ENCODE measurements around the gene MRPL47.

The MRPL47 gene

GRCh38 chr3:179613807-179614206, 9.4 kb upstream of the MRPL47 start:
- no peak for TF ChIP-seq CTCF (IDR thresholded peaks at IDR 0.05; ENCODE audit: insufficient read depth, low read length, missing control alignments)
- POLR2A ChIA-PET, result no interaction called here
- DNase-seq (ENCODE audit: low read depth, low spot score), result no peak
- H3K4me3 ChIP-seq (ENCODE audit: low read depth, low read length), result no peak overlapping the region
- CTCF ChIA-PET, result interaction anchor here (0.6 to 1.0 kb wide), 2 partner anchors 36 to 196 kb away, joined by 3 to 4 read pairs; no protein-coding TSS in a partner anchor

- no peak overlapping the region for H3K4me3 ChIP-seq (ENCODE audit: low read depth, low read length)
- POLR2A ChIA-PET, result no interaction called here
- CTCF ChIA-PET, result no interaction called here
- DNase-seq (ENCODE audit: low read depth, low spot score), result no peak
- no peak for TF ChIP-seq CTCF (IDR thresholded peaks at IDR 0.05; ENCODE audit: insufficient read depth, low read length, missing control alignments)
These were observed 5.6 kb upstream of the MRPL47 start for GRCh38 chr3:179610066-179610465.

- no peak for TF ChIP-seq CTCF (IDR thresholded peaks at IDR 0.05; ENCODE audit: insufficient read depth, low read length, missing control alignments)
- no peak for DNase-seq (ENCODE audit: low read depth, low spot score)
- ChIA-PET POLR2A (no interaction called here), CTCF (no interaction called here)
- no peak overlapping the region for H3K4me3 ChIP-seq (ENCODE audit: low read depth, low read length)
These were observed 4.7 kb upstream of the MRPL47 start for GRCh38 chr3:179608931-179609720.

- CTCF ChIA-PET, result interaction anchor here (1.8 kb wide), 1 partner anchor 44 kb away, joined by 5 read pairs; no protein-coding TSS in a partner anchor
- POLR2A ChIA-PET, result no interaction called here
- DNase-seq (ENCODE audit: low read depth, low spot score), result no peak
- no peak overlapping the region for H3K4me3 ChIP-seq (ENCODE audit: low read depth, low read length)
- TF ChIP-seq CTCF (IDR thresholded peaks at IDR 0.05; ENCODE audit: insufficient read depth, low read length, missing control alignments), result no peak
These were observed 2.2 kb upstream of the MRPL47 start for GRCh38 chr3:179606534-179607085.

GRCh38 chr3:179603831-179604230, 607 bp downstream of the MRPL47 start:
- DNase-seq (ENCODE audit: low read depth, low spot score), result no peak
- TF ChIP-seq CTCF (IDR thresholded peaks at IDR 0.05; ENCODE audit: insufficient read depth, low read length, missing control alignments), result no peak
- peak overlapping the region; percentile 93 for H3K4me3 ChIP-seq (ENCODE audit: low read depth, low read length)
- ChIA-PET CTCF (interaction anchor here (1.0 kb wide), 1 partner anchor 36 kb away, joined by 3 read pairs; no protein-coding TSS in a partner anchor), POLR2A (no interaction called here)

GRCh38 chr3:179603321-179603720, 1.1 kb downstream of the MRPL47 start:
- POLR2A ChIA-PET, result no interaction called here
- DNase-seq (ENCODE audit: low read depth, low spot score), result no peak
- H3K4me3 ChIP-seq (ENCODE audit: low read depth, low read length), result peak overlapping the region; percentile 93
- no peak for TF ChIP-seq CTCF (IDR thresholded peaks at IDR 0.05; ENCODE audit: insufficient read depth, low read length, missing control alignments)
- CTCF ChIA-PET, result interaction anchor here (1.0 to 1.2 kb wide), 3 partner anchors 10 to 36 kb away, joined by 3 read pairs; no protein-coding TSS in a partner anchor
